ENCODE data around the gene ANKRD6.

Gene ANKRD6

GRCh38 chr6:89536231-89536630 lies 103.3 kb downstream of the ANKRD6 start:
- Mint-ChIP-seq H3K27ac (ENCODE audit: low read depth) (no peak overlapping the region), H3K9me3 (no peaks in the 10 kb centered on the region), H3K4me1 (no peaks in the 10 kb centered on the region), H3K27me3 (peaks cover 9% of the 10 kb centered on the region), H3K36me3 (ENCODE audit: insufficient read depth) (no peaks in the 10 kb centered on the region), H3K4me3 (no peak overlapping the region)
- no peak for DNase-seq (ENCODE audit: low spot score in 2 of 2)
- ATAC-seq (replicated peaks; ENCODE audit: extremely low read depth, poor library complexity, severe bottlenecking): no peak

DNA sequence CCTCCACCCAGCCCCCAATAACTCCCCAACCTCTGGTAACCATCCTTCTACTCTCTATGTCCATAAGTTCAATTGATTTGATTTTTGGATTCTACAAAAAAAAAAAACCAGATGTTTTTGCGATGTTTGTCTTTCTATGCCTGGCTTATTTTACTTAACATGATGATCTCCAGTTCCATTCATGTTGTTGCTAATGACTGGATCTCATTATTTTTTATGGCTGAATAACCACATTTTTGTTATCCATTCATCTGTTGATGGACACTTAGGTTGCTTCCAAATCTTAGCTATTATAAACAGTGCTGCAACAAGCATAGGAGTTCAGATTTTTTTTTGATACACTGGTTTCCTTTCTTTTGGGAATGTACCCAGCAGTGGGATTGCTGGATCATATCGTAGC lies 106.8 kb downstream of the ANKRD6 start:
- Mint-ChIP-seq H3K36me3 (ENCODE audit: insufficient read depth) (no peaks in the 10 kb centered on the region), H3K27ac (ENCODE audit: low read depth) (no peak overlapping the region), H3K27me3 (peaks cover 23% of the 10 kb centered on the region), H3K9me3 (no peaks in the 10 kb centered on the region), H3K4me3 (no peak overlapping the region), H3K4me1 (no peaks in the 10 kb centered on the region)
- DNase-seq (ENCODE audit: low spot score in 2 of 2): no peak
- ATAC-seq (replicated peaks; ENCODE audit: extremely low read depth, poor library complexity, severe bottlenecking): no peak

- H3K36me3 Mint-ChIP-seq (ENCODE audit: insufficient read depth): no peaks in the 10 kb centered on the region
- H3K27ac Mint-ChIP-seq (ENCODE audit: low read depth): no peak overlapping the region
- H3K27me3 Mint-ChIP-seq: peaks cover 23% of the 10 kb centered on the region
- no peak overlapping the region for H3K4me3 Mint-ChIP-seq
- ATAC-seq (replicated peaks; ENCODE audit: extremely low read depth, poor library complexity, severe bottlenecking) (no peak), DNase-seq (ENCODE audit: low spot score in 2 of 2) (no peak)
- no peaks in the 10 kb centered on the region for H3K4me1 Mint-ChIP-seq
- H3K9me3 Mint-ChIP-seq: no peaks in the 10 kb centered on the region
These were observed 109.3 kb downstream of the ANKRD6 start for GRCh38 chr6:89542081-89542857.

GRCh38 chr6:89542866-89543265 lies 109.9 kb downstream of the ANKRD6 start:
- ATAC-seq (replicated peaks; ENCODE audit: extremely low read depth, poor library complexity, severe bottlenecking) (no peak), DNase-seq (ENCODE audit: low spot score in 2 of 2) (no peak)
- Mint-ChIP-seq H3K4me3 (no peak overlapping the region), H3K27me3 (peaks cover 23% of the 10 kb centered on the region), H3K36me3 (ENCODE audit: insufficient read depth) (no peaks in the 10 kb centered on the region), H3K27ac (ENCODE audit: low read depth) (no peak overlapping the region), H3K4me1 (no peaks in the 10 kb centered on the region), H3K9me3 (no peaks in the 10 kb centered on the region)

DNA sequence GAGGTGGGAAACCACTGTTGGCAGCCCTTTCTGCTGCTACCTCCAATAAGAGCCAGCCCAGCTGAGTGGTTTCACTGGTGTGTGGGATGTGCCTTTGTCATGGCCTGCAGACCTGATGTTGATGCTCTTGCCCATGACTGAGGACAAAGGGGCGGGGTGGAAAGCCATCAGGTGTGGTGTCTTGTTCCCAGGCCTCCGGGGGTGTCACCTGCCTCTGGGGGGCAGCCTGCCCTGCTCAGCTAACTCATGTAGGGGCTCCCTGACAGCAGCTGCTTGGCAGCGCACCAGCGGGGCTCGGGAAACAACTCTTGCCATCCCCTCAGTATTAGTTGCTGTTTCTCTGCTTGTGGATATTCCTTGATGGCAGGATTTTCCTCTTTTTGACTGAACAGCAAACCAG lies 114.3 kb downstream of the ANKRD6 start:
- Mint-ChIP-seq H3K4me1 (no peaks in the 10 kb centered on the region), H3K27me3 (peaks cover 20% of the 10 kb centered on the region), H3K27ac (ENCODE audit: low read depth) (no peak overlapping the region), H3K36me3 (ENCODE audit: insufficient read depth) (peaks cover 5% of the 10 kb centered on the region), H3K4me3 (no peak overlapping the region), H3K9me3 (no peaks in the 10 kb centered on the region)
- no peak for ATAC-seq (replicated peaks; ENCODE audit: extremely low read depth, poor library complexity, severe bottlenecking)
- no peak for DNase-seq (ENCODE audit: low spot score in 2 of 2)

- no peaks in the 10 kb centered on the region for H3K4me1 Mint-ChIP-seq
- no peak overlapping the region for H3K4me3 Mint-ChIP-seq
- ATAC-seq (replicated peaks; ENCODE audit: extremely low read depth, poor library complexity, severe bottlenecking) (no peak), DNase-seq (ENCODE audit: low spot score in 2 of 2) (no peak)
- peaks cover 28% of the 10 kb centered on the region for H3K27me3 Mint-ChIP-seq
- no peak overlapping the region for H3K27ac Mint-ChIP-seq (ENCODE audit: low read depth)
- H3K36me3 Mint-ChIP-seq (ENCODE audit: insufficient read depth): peaks cover 5% of the 10 kb centered on the region
- peaks cover 7% of the 10 kb centered on the region for H3K9me3 Mint-ChIP-seq
These were observed 120.5 kb downstream of the ANKRD6 start for GRCh38 chr6:89553431-89553830.

DNA sequence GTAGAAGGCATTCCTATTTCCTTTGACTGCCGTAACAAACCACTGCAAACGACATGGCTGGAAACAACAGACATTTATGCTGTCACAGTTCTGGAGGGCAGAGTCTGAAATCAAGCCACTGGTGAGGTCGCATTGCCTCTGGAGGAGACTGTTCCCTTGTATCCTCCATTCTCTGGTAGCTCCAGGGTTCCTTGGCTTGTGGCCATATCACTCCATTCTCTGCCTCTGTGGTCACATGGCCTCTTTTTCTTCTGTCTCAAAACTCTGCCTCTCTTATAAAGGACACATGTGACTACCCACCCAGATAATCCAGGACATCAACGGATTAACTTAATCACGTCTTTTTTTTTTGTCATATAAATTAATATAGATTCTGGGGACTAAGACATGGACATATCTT lies 121.2 kb downstream of the ANKRD6 start:
- no peak for ATAC-seq (replicated peaks; ENCODE audit: extremely low read depth, poor library complexity, severe bottlenecking)
- no peak for DNase-seq (ENCODE audit: low spot score in 2 of 2)
- H3K4me3 Mint-ChIP-seq: no peak overlapping the region
- H3K27ac Mint-ChIP-seq (ENCODE audit: low read depth): no peak overlapping the region
- peaks cover 7% of the 10 kb centered on the region for H3K9me3 Mint-ChIP-seq
- no peaks in the 10 kb centered on the region for H3K4me1 Mint-ChIP-seq
- peaks cover 4% of the 10 kb centered on the region for H3K36me3 Mint-ChIP-seq (ENCODE audit: insufficient read depth)
- H3K27me3 Mint-ChIP-seq: peaks cover 28% of the 10 kb centered on the region

- Mint-ChIP-seq H3K36me3 (ENCODE audit: insufficient read depth) (peaks cover 2% of the 10 kb centered on the region), H3K27ac (ENCODE audit: low read depth) (no peak overlapping the region), H3K4me3 (no peak overlapping the region), H3K27me3 (peaks cover 28% of the 10 kb centered on the region), H3K9me3 (peaks cover 7% of the 10 kb centered on the region), H3K4me1 (no peaks in the 10 kb centered on the region)
- DNase-seq (ENCODE audit: low spot score in 2 of 2) (no peak), ATAC-seq (replicated peaks; ENCODE audit: extremely low read depth, poor library complexity, severe bottlenecking) (no peak)
These were observed 122.1 kb downstream of the ANKRD6 start for GRCh38 chr6:89555031-89555430.

- Mint-ChIP-seq H3K36me3 (ENCODE audit: insufficient read depth) (peaks cover 2% of the 10 kb centered on the region), H3K9me3 (peaks cover 7% of the 10 kb centered on the region), H3K4me3 (no peak overlapping the region), H3K27ac (ENCODE audit: low read depth) (no peak overlapping the region), H3K27me3 (peaks cover 28% of the 10 kb centered on the region), H3K4me1 (no peaks in the 10 kb centered on the region)
- ATAC-seq (replicated peaks; ENCODE audit: extremely low read depth, poor library complexity, severe bottlenecking) (no peak), DNase-seq (ENCODE audit: low spot score in 2 of 2) (no peak)
These were observed 122.9 kb downstream of the ANKRD6 start for GRCh38 chr6:89555806-89556205.

DNA sequence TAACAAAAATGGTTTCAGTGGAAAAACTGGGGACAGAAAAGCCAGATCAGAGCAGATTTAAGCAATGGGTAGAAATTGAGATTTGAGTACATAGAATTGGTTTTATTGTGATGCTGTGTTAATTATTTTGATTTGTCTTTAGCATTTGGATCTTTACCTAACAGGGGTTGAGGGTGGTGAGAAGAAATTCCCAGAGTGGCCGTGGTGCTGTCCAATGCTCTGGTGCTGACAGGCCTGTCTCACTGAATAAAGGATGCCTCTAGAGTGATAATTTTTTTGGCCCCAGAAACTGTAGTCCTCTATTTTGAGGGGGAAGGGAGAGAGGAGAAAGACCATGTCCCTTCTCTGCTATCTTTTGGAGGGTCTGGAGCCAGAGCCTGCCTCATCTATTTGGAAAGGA lies 126.5 kb downstream of the ANKRD6 start:
- ATAC-seq (replicated peaks; ENCODE audit: extremely low read depth, poor library complexity, severe bottlenecking) (no peak), DNase-seq (ENCODE audit: low spot score in 2 of 2) (no peak)
- Mint-ChIP-seq H3K36me3 (ENCODE audit: insufficient read depth) (no peaks in the 10 kb centered on the region), H3K4me1 (no peaks in the 10 kb centered on the region), H3K4me3 (no peak overlapping the region), H3K9me3 (peaks cover 7% of the 10 kb centered on the region), H3K27ac (ENCODE audit: low read depth) (no peak overlapping the region), H3K27me3 (peaks cover 12% of the 10 kb centered on the region)

- Mint-ChIP-seq H3K9me3 (peaks cover 1% of the 10 kb centered on the region), H3K4me3 (no peak overlapping the region), H3K4me1 (no peaks in the 10 kb centered on the region), H3K27ac (ENCODE audit: low read depth) (no peak overlapping the region), H3K27me3 (peaks cover 3% of the 10 kb centered on the region), H3K36me3 (ENCODE audit: insufficient read depth) (no peaks in the 10 kb centered on the region)
- DNase-seq (ENCODE audit: low spot score in 2 of 2): no peak
- no peak for ATAC-seq (replicated peaks; ENCODE audit: extremely low read depth, poor library complexity, severe bottlenecking)
These were observed 129.4 kb downstream of the ANKRD6 start for GRCh38 chr6:89562093-89562973.

DNA sequence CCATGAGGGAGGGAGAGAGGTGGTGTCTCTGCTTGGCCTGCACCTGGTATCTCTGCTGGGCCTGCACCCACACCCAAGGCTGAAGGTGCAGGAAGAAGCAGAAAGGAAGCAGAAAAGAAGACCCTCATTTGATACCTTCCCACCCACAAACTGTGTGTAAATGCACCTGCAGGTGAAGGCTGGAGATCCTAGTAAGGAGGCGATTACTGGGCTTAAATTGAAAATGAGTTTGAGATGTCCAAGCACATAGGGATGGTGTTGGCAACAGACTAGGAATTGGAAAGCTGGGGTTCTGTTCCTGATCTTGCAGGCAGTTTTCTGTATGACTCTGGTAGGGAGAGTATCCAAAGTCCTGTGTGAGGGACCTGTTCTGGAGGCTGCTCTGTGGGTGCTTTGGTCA lies 130.9 kb downstream of the ANKRD6 start:
- Mint-ChIP-seq H3K36me3 (ENCODE audit: insufficient read depth) (no peaks in the 10 kb centered on the region), H3K4me3 (no peak overlapping the region), H3K27ac (ENCODE audit: low read depth) (no peak overlapping the region), H3K27me3 (no peaks in the 10 kb centered on the region), H3K9me3 (no peaks in the 10 kb centered on the region), H3K4me1 (no peaks in the 10 kb centered on the region)
- DNase-seq (ENCODE audit: low spot score in 2 of 2) (no peak), ATAC-seq (replicated peaks; ENCODE audit: extremely low read depth, poor library complexity, severe bottlenecking) (no peak)
